H9 (cell line): ENCODE results near the gene IQSEC1. TPM values are rescaled to one million over a fixed set of nuclear protein-coding genes. Genes with fewer than 3 reads are reported as not detected.

Source experiments
- DNase-seq: peaks from one replicate; pipeline ENCODE4 v3.0.0-alpha.2; 2017
- H2AFZ ChIP-seq: one replicate; pipeline ENCODE4 v1.6.1; 2013; ENCODE audit warnings: mild to moderate bottlenecking, low read length, control low read depth, moderate library complexity
- H2AK5ac ChIP-seq: 2 replicates; pipeline ENCODE4 v1.6.1; 2013; ENCODE audit warnings: low read length, control low read depth, mixed read lengths; ENCODE audit not compliant: insufficient read length
- H2BK120ac ChIP-seq: one replicate; pipeline ENCODE4 v1.6.1; 2013; ENCODE audit warnings: low read depth, mild to moderate bottlenecking, low read length, control low read depth, inconsistent platforms; ENCODE audit not compliant: poor library complexity, severe bottlenecking
- H2BK12ac ChIP-seq: 2 replicates; pipeline ENCODE4 v1.6.1; 2013; ENCODE audit warnings: low read length, control low read depth, mixed read lengths, low read depth; ENCODE audit not compliant: insufficient read length
- H2BK15ac ChIP-seq: 2 replicates; pipeline ENCODE4 v1.6.1; 2013; ENCODE audit warnings: low read depth, low read length, control low read depth
- H2BK20ac ChIP-seq: one replicate; pipeline ENCODE4 v1.6.1; 2013; ENCODE audit warnings: low read depth, mild to moderate bottlenecking, low read length, control low read depth, inconsistent platforms; ENCODE audit not compliant: poor library complexity, severe bottlenecking
- H2BK5ac ChIP-seq: 2 replicates; pipeline ENCODE4 v1.6.1; 2013; ENCODE audit warnings: low read length, control low read depth, mixed read lengths; ENCODE audit not compliant: insufficient read length
- H3K14ac ChIP-seq: 2 replicates; pipeline ENCODE4 v1.6.1; 2013; ENCODE audit warnings: low read length, control low read depth; ENCODE audit not compliant: insufficient read depth
- H3K18ac ChIP-seq: 2 replicates; pipeline ENCODE4 v1.6.1; 2013; ENCODE audit warnings: low read depth, mild to moderate bottlenecking, mixed read lengths, low read length, control low read depth; ENCODE audit not compliant: insufficient read length
- H3K23ac ChIP-seq: 2 replicates; pipeline ENCODE4 v1.6.1; 2013; ENCODE audit warnings: low read length, control low read depth, mixed read lengths, low read depth; ENCODE audit not compliant: insufficient read length
- H3K23me2 ChIP-seq: 2 replicates; pipeline ENCODE4 v1.6.1; 2013; ENCODE audit warnings: low read depth, mild to moderate bottlenecking, mixed read lengths, low read length, control low read depth; ENCODE audit not compliant: insufficient read length, poor library complexity, severe bottlenecking
- H3K27ac ChIP-seq: 2 replicates; pipeline ENCODE4 v1.5.1; 2013; ENCODE audit warnings: low read length, control low read depth, mixed read lengths, low read depth; ENCODE audit not compliant: insufficient read length
- H3K27me3 ChIP-seq: 2 replicates; pipeline ENCODE4 v1.6.1; 2013; ENCODE audit warnings: low read length, control low read depth, inconsistent platforms; ENCODE audit not compliant: insufficient read depth
- H3K4ac ChIP-seq: 2 replicates; pipeline ENCODE4 v1.6.1; 2013; ENCODE audit warnings: low read depth, mild to moderate bottlenecking, control low read depth, inconsistent platforms, low read length, moderate library complexity
- H3K4me1 ChIP-seq: 2 replicates; pipeline ENCODE4 v1.6.1; 2013; ENCODE audit warnings: low read length, control low read depth, inconsistent platforms; ENCODE audit not compliant: insufficient read depth
- H3K4me2 ChIP-seq: 2 replicates; pipeline ENCODE4 v1.6.1; 2013; ENCODE audit warnings: low read length, control low read depth, mixed read lengths; ENCODE audit not compliant: insufficient read length, insufficient read depth
- H3K56ac ChIP-seq: 2 replicates; pipeline ENCODE4 v1.6.1; 2013; ENCODE audit warnings: low read depth, mild to moderate bottlenecking, mixed read lengths, low read length, control low read depth; ENCODE audit not compliant: insufficient read length
- H3K79me1 ChIP-seq: 2 replicates; pipeline ENCODE4 v1.6.1; 2013; ENCODE audit warnings: low read depth, mild to moderate bottlenecking, moderate library complexity, low read length, control low read depth, inconsistent platforms; ENCODE audit not compliant: insufficient read depth, poor library complexity, severe bottlenecking
- H3K79me2 ChIP-seq: 2 replicates; pipeline ENCODE4 v1.6.1; 2013; ENCODE audit warnings: low read length, control low read depth, inconsistent platforms; ENCODE audit not compliant: insufficient read depth
- H3K9ac ChIP-seq: 2 replicates; pipeline ENCODE4 v1.6.1; 2013; ENCODE audit warnings: low read length, control low read depth, mixed read lengths; ENCODE audit not compliant: insufficient read length; ENCODE audit errors: extremely low read depth
- H3K9me3 ChIP-seq: one replicate; pipeline ENCODE4 v1.6.1; 2013; ENCODE audit warnings: low read depth, low read length, inconsistent platforms; ENCODE audit not compliant: control insufficient read depth
- H3T11ph ChIP-seq: one replicate; pipeline ENCODE4 v1.6.1; 2013; ENCODE audit warnings: mild to moderate bottlenecking, low read length, control low read depth, inconsistent platforms
- H4K20me1 ChIP-seq: one replicate; pipeline ENCODE4 v1.6.1; 2013; ENCODE audit not compliant: control insufficient read depth, insufficient read length, insufficient read depth
- H4K5ac ChIP-seq: 2 replicates; pipeline ENCODE4 v1.6.1; 2013; ENCODE audit warnings: low read depth, mild to moderate bottlenecking, mixed read lengths, low read length, control low read depth; ENCODE audit not compliant: insufficient read length
- H4K8ac ChIP-seq: replicated peaks from 2 replicates; pipeline ENCODE4 v1.6.1; 2013; ENCODE audit warnings: low read length, control low read depth, mixed read lengths, low read depth; ENCODE audit not compliant: insufficient read length
- H4K91ac ChIP-seq: 2 replicates; pipeline ENCODE4 v1.6.1; 2013; ENCODE audit warnings: low read depth, mild to moderate bottlenecking, moderate library complexity, mixed read lengths, low read length, control low read depth; ENCODE audit not compliant: insufficient read length
- H3K27ac Mint-ChIP-seq, 3 experiments: 2 replicates in 2 of 3; 3 replicates in 1 of 3; pipeline ENCODE4 v1.8.0; 2020 to 2021; ENCODE audit warnings: mixed read lengths in 3 of 3, mild to moderate bottlenecking in 1 of 3, moderate library complexity in 1 of 3
- H3K27me3 Mint-ChIP-seq: 2 replicates; pipeline ENCODE4 v1.8.0; 2021; ENCODE audit warnings: low read depth, mild to moderate bottlenecking, moderate library complexity, mixed read lengths
- H3K36me3 Mint-ChIP-seq, 3 experiments: 2 replicates in 2 of 3; 3 replicates in 1 of 3; pipeline ENCODE4 v1.8.0; 2020 to 2021; ENCODE audit warnings: low read depth in 3 of 3, mixed read lengths in 3 of 3; ENCODE audit not compliant: insufficient read depth in 1 of 3
- H3K4me1 Mint-ChIP-seq, 2 experiments: 2 replicates each; pipeline ENCODE4 v1.8.0; 2020; ENCODE audit warnings: mixed read lengths in 2 of 2
- H3K4me3 Mint-ChIP-seq, 2 experiments: 2 replicates in 1 of 2; 3 replicates in 1 of 2; pipeline ENCODE4 v1.8.0; 2020 to 2021; ENCODE audit warnings: mild to moderate bottlenecking in 2 of 2, mixed read lengths in 2 of 2, moderate library complexity in 1 of 2
- H3K9me3 Mint-ChIP-seq, 2 experiments: 2 replicates in 1 of 2; 3 replicates in 1 of 2; pipeline ENCODE4 v1.8.0; 2020; ENCODE audit warnings: mild to moderate bottlenecking in 2 of 2, mixed read lengths in 2 of 2, moderate library complexity in 1 of 2
- CTCF ChIP-seq: fragments of 200-600 bp; sonication (generic); conservative IDR thresholded peaks from 3 replicates; pipeline ENCODE4 v1.8.0; 2021; ENCODE audit warnings: antibody characterized with exemption, mild to moderate bottlenecking
- WGBS: extraction: QIAGEN DNeasy Blood & Tissue Kit; methylation state at CpG from one replicate; pipeline ENCODE4 v1.1.7; 2013; ENCODE audit warnings: missing lambda C conversion rate, low lambda C conversion rate, mixed read lengths; ENCODE audit not compliant: insufficient read length; ENCODE audit errors: extremely low coverage; 5-methylcytosine and 5-hydroxymethylcytosine counted together
- total RNA-seq: library from RNA; stranded (reverse); gene quantifications from 2 replicates; pipeline ENCODE4 v1.2.1, GENCODE V29; 2021

Gene IQSEC1
- total RNA-seq, 1 experiment from 2014 or later, result 19.1 TPM

DNA sequence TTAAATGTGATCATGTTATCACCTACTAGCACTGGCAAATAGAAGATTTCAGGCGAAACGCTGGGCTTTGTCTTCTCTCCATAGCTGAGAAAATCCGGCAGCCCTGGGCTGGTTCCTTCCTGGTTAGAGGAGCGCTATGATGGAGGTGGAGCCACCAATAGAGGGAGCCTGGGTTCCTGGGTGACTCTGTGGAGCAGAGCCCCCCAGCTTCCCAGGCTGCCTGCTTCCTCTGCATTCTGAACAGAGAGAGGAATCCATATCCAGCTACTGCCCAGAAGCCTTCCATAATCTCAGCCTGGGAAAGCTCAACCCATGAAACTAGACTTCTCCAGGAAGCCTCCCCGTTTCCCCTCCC lies 32.6 kb upstream of the IQSEC1 start:
- peaks cover under 1 to 6% of the 10 kb centered on the region in 2 experiments; a peak in 3 of 4 replicates for H3K4me1 Mint-ChIP-seq
- no peak overlapping the region for H2BK20ac ChIP-seq
- H3K27me3 Mint-ChIP-seq, result no peaks in the 10 kb centered on the region; the same call in 1 of the 2 replicates
- no peaks in the 10 kb centered on the region for H3K4me1 ChIP-seq
- no peak overlapping the region for H2BK5ac ChIP-seq
- TF ChIP-seq CTCF, result peak; percentile 44; the same call in 1 of the 3 replicates
- H2AFZ ChIP-seq, result no peak overlapping the region
- H3K56ac ChIP-seq, result no peak overlapping the region
- H2BK120ac ChIP-seq, result no peak overlapping the region
- H3K79me2 ChIP-seq, result no peaks in the 10 kb centered on the region
- H3K79me1 ChIP-seq, result no peaks in the 10 kb centered on the region
- no peak overlapping the region for H3T11ph ChIP-seq
- no CpG with 5 or more reads among the region's 5 CpGs for WGBS
- H4K8ac ChIP-seq, result no peak overlapping the region
- H3K14ac ChIP-seq, result no peak overlapping the region
- no peak overlapping the region for H3K4ac ChIP-seq
- no peak overlapping the region for H2BK15ac ChIP-seq
- H3K9me3 ChIP-seq, result no peaks in the 10 kb centered on the region
- no peak overlapping the region for H4K5ac ChIP-seq
- H3K18ac ChIP-seq, result no peak overlapping the region
- no peak overlapping the region for H3K27ac ChIP-seq
- H3K27ac Mint-ChIP-seq, result peak overlapping the region in 1 of 3 experiments; percentile 90; a peak in 1 of 7 replicates
- no peak overlapping the region for H3K4me2 ChIP-seq
- no peak overlapping the region for H4K91ac ChIP-seq
- H3K23me2 ChIP-seq, result no peaks in the 10 kb centered on the region
- H3K9ac ChIP-seq, result no peak overlapping the region
- no peak overlapping the region for H2BK12ac ChIP-seq
- no peaks in the 10 kb centered on the region for H3K9me3 Mint-ChIP-seq
- no peak for DNase-seq
- H3K23ac ChIP-seq, result no peak overlapping the region
- no peaks in the 10 kb centered on the region for H4K20me1 ChIP-seq
- no peaks in the 10 kb centered on the region for H3K27me3 ChIP-seq
- no peaks in the 10 kb centered on the region; a peak in 1 of 7 replicates for H3K36me3 Mint-ChIP-seq
- no peak overlapping the region for H2AK5ac ChIP-seq
- no peak overlapping the region for H3K4me3 Mint-ChIP-seq
